ENCODE measurements around the gene CHRNB2.

DNA sequence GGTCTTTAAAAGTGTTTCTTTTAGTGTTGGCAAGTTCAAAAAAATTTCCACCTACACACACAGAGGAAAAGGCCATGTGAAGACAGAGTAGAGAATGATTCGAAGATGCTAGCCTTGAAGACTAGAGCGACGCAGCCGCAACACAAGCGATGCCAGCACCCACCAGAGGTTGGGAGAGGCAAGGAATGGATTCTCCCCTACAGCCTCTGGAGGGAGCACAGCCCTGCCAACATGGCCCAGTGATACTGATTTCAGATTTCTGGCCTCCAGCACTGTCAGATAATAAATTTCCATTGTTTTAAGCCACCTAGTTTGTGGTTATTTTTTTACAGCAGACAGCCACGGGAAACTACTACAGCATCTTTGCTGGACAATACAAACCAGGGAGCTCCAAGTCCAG is 47.3 kb downstream of the CHRNB2 start:
- TF ChIP-seq, protein P1, sequence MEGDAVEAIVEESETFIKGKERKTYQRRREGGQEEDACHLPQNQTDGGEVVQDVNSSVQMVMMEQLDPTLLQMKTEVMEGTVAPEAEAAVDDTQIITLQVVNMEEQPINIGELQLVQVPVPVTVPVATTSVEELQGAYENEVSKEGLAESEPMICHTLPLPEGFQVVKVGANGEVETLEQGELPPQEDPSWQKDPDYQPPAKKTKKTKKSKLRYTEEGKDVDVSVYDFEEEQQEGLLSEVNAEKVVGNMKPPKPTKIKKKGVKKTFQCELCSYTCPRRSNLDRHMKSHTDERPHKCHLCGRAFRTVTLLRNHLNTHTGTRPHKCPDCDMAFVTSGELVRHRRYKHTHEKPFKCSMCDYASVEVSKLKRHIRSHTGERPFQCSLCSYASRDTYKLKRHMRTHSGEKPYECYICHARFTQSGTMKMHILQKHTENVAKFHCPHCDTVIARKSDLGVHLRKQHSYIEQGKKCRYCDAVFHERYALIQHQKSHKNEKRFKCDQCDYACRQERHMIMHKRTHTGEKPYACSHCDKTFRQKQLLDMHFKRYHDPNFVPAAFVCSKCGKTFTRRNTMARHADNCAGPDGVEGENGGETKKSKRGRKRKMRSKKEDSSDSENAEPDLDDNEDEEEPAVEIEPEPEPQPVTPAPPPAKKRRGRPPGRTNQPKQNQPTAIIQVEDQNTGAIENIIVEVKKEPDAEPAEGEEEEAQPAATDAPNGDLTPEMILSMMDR (IDR thresholded peaks at IDR 0.05): no peak
- TF ChIP-seq POLR2A (IDR thresholded peaks at IDR 0.05) (no peak), POLR2AphosphoS5 (IDR thresholded peaks at IDR 0.05; ENCODE audit: insufficient read depth in 1 of 2, low read depth in 1 of 2) (no peak)
